Ishikawa (cell line): ENCODE results near the gene FAM186B.

Experiments used
- CEBPB ChIP-seq: IDR thresholded peaks from 2 replicates; pipeline ENCODE4 v1.6.1; 2012
- CREB1 ChIP-seq: IDR thresholded peaks from 2 replicates; pipeline ENCODE4 v1.6.1; 2012; ENCODE audit warnings: low read depth
- EGR1 ChIP-seq: IDR thresholded peaks from 2 replicates; pipeline ENCODE4 v1.6.1; 2012
- EP300 ChIP-seq: IDR thresholded peaks from 2 replicates; pipeline ENCODE4 v1.6.1; 2012; ENCODE audit warnings: borderline replicate concordance
- FOXM1 ChIP-seq: IDR thresholded peaks from 2 replicates; pipeline ENCODE4 v1.6.1; 2012; ENCODE audit warnings: low read depth, borderline replicate concordance
- NFIC ChIP-seq: IDR thresholded peaks from 2 replicates; pipeline ENCODE4 v1.6.1; 2012
- RAD21 ChIP-seq: IDR thresholded peaks from 2 replicates; pipeline ENCODE4 v1.6.1; 2012; ENCODE audit warnings: low read depth
- TAF1 ChIP-seq: IDR thresholded peaks from 2 replicates; pipeline ENCODE4 v1.6.1; 2012; ENCODE audit warnings: low read depth, mild to moderate bottlenecking
- TCF12 ChIP-seq: IDR thresholded peaks from 2 replicates; pipeline ENCODE4 v1.6.1; 2012; ENCODE audit warnings: low read depth
- TEAD4 ChIP-seq: IDR thresholded peaks from 2 replicates; pipeline ENCODE4 v1.6.1; 2012
- YY1 ChIP-seq: IDR thresholded peaks from 2 replicates; pipeline ENCODE4 v1.6.1; 2012; ENCODE audit warnings: low read depth
- ZBTB7A ChIP-seq: IDR thresholded peaks from 2 replicates; pipeline ENCODE4 v1.6.1; 2012; ENCODE audit warnings: low read depth
- TF ChIP-seq, protein P1 (sequence below): IDR thresholded peaks from 2 replicates; pipeline ENCODE4 v1.6.1; 2012
- TF ChIP-seq, protein P2 (sequence below): IDR thresholded peaks from 2 replicates; pipeline ENCODE4 v1.6.1; 2012; ENCODE audit warnings: low read depth, mild to moderate bottlenecking
- TF ChIP-seq, protein P3 (sequence below): IDR thresholded peaks from 2 replicates; pipeline ENCODE4 v1.6.1; 2012

Gene FAM186B

DNA sequence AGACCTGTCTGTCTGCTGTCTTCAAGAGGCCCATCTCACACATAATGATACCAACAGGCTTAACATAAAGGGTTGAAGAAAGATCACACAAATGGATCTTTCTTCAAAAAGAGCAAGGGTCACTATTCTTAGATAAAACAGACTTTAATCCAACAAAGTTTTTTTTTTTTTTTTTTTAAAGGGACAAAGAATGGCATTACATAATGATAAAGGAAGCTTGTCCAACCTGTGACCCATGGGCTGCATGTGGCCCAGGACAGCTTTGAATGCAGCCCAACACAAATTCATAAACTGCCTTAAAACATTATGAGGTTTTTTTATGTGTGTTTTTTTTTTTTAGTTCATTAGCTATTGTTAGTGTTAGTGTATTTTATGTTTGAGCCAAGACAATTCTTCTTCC, 6.8 kb upstream of the FAM186B start:
- TF ChIP-seq YY1 (no peak), ZBTB7A (no peak), TCF12 (no peak), TEAD4 (no peak), NFIC (no peak), RAD21 (no peak)
- TF ChIP-seq, protein P1, sequence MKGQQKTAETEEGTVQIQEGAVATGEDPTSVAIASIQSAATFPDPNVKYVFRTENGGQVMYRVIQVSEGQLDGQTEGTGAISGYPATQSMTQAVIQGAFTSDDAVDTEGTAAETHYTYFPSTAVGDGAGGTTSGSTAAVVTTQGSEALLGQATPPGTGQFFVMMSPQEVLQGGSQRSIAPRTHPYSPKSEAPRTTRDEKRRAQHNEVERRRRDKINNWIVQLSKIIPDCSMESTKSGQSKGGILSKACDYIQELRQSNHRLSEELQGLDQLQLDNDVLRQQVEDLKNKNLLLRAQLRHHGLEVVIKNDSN: no peak
- TF ChIP-seq, protein P2, sequence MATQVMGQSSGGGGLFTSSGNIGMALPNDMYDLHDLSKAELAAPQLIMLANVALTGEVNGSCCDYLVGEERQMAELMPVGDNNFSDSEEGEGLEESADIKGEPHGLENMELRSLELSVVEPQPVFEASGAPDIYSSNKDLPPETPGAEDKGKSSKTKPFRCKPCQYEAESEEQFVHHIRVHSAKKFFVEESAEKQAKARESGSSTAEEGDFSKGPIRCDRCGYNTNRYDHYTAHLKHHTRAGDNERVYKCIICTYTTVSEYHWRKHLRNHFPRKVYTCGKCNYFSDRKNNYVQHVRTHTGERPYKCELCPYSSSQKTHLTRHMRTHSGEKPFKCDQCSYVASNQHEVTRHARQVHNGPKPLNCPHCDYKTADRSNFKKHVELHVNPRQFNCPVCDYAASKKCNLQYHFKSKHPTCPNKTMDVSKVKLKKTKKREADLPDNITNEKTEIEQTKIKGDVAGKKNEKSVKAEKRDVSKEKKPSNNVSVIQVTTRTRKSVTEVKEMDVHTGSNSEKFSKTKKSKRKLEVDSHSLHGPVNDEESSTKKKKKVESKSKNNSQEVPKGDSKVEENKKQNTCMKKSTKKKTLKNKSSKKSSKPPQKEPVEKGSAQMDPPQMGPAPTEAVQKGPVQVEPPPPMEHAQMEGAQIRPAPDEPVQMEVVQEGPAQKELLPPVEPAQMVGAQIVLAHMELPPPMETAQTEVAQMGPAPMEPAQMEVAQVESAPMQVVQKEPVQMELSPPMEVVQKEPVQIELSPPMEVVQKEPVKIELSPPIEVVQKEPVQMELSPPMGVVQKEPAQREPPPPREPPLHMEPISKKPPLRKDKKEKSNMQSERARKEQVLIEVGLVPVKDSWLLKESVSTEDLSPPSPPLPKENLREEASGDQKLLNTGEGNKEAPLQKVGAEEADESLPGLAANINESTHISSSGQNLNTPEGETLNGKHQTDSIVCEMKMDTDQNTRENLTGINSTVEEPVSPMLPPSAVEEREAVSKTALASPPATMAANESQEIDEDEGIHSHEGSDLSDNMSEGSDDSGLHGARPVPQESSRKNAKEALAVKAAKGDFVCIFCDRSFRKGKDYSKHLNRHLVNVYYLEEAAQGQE: no peak

DNA sequence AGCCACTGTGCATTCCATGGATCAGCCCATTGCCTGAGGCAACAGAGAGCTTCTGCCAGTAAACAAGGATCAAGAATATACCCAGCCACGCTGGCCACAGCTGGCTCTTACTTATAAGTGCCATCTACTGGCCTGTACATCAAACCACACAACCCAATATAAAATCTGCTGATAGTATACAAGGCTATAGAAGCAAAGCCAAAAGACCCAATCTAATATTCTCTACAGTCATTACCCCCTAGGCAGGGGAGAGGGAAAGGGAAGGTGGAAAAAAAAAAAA, 4.4 kb upstream of the FAM186B start:
- no peak for TF ChIP-seq EP300
- no peak for TF ChIP-seq TEAD4
- TF ChIP-seq TAF1: no peak
- TF ChIP-seq CEBPB: no peak

DNA sequence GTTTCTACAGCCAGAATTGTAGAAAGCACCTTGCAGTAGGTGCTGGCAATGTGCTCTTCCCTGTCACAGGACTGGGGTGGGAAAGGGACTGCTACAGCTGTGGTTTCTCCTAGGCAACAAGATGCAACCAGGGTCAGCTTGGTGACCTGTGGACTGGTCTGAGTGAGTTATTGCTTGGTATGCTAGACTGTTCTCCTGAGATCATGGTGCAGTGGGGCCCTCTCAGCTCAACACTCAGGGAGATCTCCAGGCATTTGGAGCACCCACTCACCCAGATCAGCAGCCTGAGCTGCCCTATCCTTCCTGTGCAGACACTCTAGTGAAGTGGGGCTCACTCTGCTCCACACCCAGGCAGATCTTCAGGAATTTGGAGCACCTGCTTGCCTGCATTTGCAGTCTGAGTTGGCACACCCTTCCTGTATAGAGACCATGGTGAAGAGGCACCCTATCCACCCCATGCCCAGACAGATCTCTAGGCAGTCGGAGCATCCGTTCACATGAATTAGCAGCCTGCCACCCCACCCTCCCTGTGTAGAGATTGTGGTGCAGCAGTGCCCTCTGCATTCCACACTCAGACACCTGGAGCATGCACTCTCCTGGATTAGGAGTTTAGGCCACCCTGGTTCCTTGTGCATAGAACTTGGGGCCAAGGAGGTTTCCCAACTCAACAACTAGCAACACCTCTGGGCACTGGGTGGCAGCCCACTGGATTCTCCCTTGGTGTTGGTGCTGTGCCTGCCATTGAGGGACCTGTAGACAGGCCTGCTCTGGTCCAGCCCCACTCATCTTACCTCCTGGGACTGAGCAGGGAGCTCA, 3.8 kb upstream of the FAM186B start:
- no peak for TF ChIP-seq TCF12
- TF ChIP-seq, protein P3, sequence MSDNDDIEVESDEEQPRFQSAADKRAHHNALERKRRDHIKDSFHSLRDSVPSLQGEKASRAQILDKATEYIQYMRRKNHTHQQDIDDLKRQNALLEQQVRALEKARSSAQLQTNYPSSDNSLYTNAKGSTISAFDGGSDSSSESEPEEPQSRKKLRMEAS: no peak
- no peak for TF ChIP-seq NFIC
- TF ChIP-seq YY1: no peak
- no peak for TF ChIP-seq EGR1
- TF ChIP-seq ZBTB7A: no peak
- TF ChIP-seq TEAD4: no peak

DNA sequence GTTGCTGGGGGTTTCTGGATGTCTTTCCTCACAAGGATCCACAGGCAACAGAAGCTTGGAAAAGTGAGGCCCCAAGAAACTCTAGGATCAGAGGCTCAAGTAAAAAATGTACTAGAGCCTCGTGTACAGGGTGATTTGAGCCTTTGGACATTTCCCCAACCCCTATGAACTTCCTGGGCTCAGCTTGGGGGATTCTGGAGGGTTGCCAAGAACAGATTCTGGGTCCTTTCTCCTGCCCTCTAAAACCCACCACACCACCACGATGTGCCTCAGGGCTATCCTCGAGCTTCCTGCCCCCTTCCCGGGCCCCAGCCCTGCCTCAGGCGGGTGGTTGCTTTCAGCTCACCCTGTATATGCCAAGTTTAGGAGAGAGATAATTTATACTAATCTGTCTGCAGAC, 583 bp downstream of the FAM186B start:
- no peak for TF ChIP-seq CREB1
- TF ChIP-seq EP300: no peak
- no peak for TF ChIP-seq TAF1

DNA sequence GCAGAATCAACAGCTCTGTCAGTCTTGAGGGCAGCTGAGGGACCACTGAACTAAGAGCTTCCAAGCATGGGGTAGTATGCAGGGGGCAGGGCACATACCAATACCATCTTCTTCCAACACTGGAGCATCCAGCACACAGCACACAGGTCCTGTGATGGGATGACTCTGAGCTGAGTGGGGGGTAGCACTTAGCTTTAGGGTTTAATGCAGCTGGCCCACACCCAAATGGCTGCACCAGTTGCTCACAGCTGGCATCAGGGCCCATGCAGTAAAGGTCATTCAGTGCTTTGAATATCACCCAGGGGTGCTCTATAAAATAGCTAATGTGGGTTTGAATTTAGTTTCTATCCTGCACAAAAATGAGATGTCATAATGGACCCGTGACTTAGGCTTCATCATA, 1.7 kb downstream of the FAM186B start:
- TF ChIP-seq, protein P2: no peak
- TF ChIP-seq ZBTB7A: no peak
- no peak for TF ChIP-seq TCF12
- TF ChIP-seq FOXM1: no peak
- TF ChIP-seq CEBPB: no peak
- no peak for TF ChIP-seq RAD21
- TF ChIP-seq NFIC: no peak
- TF ChIP-seq, protein P1: no peak
- no peak for TF ChIP-seq YY1
- TF ChIP-seq, protein P3: no peak
- no peak for TF ChIP-seq EP300
- no peak for TF ChIP-seq EGR1
- TF ChIP-seq TEAD4: no peak
- no peak for TF ChIP-seq TAF1

DNA sequence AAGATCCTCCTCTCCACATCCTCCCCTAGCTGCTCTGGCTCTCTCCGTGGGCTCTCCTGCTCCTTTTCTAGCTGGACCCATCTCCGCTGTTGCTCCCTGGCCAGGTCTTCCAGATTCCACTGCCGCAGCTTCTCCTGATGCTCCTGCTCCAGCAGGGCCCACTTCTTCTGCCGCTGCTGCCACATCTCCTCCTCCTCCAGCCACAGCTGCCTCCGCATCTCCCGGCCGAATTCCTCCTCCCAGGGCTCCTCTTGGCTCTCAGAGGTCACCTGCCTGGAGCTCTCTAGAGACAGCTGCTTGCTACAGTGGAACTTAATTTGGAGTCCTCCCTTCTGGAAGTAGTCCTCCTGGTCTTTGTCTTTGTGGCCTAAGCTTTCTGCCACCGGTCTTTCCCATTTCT, 5.5 kb downstream of the FAM186B start:
- TF ChIP-seq EGR1 (no peak), YY1 (no peak), NFIC (no peak), TEAD4 (no peak), CREB1 (no peak), TAF1 (no peak)

DNA sequence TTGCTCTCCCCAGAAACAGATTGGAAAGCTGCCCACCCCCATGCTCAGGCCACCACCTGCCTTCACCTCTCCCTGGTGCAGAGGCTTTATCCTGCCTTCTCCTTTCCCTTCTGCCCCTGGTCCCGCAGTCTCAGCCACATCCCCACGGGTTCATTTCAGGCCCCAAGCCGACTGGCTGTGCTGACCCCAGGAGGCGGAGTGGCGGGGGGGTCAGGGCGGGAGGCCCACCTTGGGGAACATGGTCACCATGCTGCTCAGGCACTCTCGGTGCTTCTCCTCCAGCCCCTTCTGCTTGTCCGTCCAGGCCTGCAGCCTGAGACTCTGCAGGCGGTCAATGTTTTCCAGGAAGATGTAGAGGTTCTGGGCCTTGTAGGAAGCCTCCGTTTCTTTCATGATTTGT, 6.9 kb downstream of the FAM186B start:
- TF ChIP-seq EP300 (no peak), TCF12 (no peak), TEAD4 (no peak), EGR1 (no peak), CEBPB (no peak), TAF1 (no peak), FOXM1 (no peak), ZBTB7A (no peak), RAD21 (no peak), CREB1 (no peak), YY1 (no peak), NFIC (no peak)
- TF ChIP-seq, protein P2: no peak
- TF ChIP-seq, protein P1: no peak
- TF ChIP-seq, protein P3: no peak
